CD4-positive, alpha-beta memory T cell (primary cell): ENCODE measurements around the gene COL18A1. TPM values are rescaled to one million over a fixed set of nuclear protein-coding genes. Genes with fewer than 3 reads are reported as not detected.

Source experiments
- CTCF ChIA-PET: fragments of 350-600 bp; sonication (Branson Sonifier 250); formaldehyde crosslinking; loops from one replicate; lab custom pipeline; 2021; ENCODE audit warnings: inconsistent platforms; ENCODE audit not compliant: partially characterized antibody; lab: Charles Lee
- POLR2A ChIA-PET: fragments of 350-600 bp; sonication (Branson Sonifier 250); formaldehyde crosslinking; loops from one replicate; lab custom pipeline; 2021; ENCODE audit not compliant: partially characterized antibody; lab: Charles Lee
- DNase-seq, 5 donors: peaks; one replicate each; pipeline versions ENCODE4 v3.0.0 to v3.0.0-alpha.2; 2020 to 2022; ENCODE audit warnings: mixed read lengths in 1 of 5
- H3K27ac ChIP-seq: one replicate; pipeline ENCODE4 v1.7.0; 2013; ENCODE audit warnings: low read depth, low read length
- H3K27me3 ChIP-seq: 2 replicates; pipeline ENCODE4 v1.7.0; 2013; ENCODE audit warnings: mild to moderate bottlenecking, low read length, moderate library complexity; ENCODE audit not compliant: insufficient read depth
- H3K36me3 ChIP-seq: 2 replicates; pipeline ENCODE4 v1.7.0; 2013; ENCODE audit warnings: mild to moderate bottlenecking, low read length, moderate library complexity; ENCODE audit not compliant: insufficient read depth
- H3K4me1 ChIP-seq: 2 replicates; pipeline ENCODE4 v1.7.0; 2013; ENCODE audit warnings: mild to moderate bottlenecking, low read length, moderate library complexity; ENCODE audit not compliant: insufficient read depth
- H3K4me3 ChIP-seq, 2 donors: one replicate each; pipeline ENCODE4 v1.7.0; 2013; ENCODE audit warnings: low read length in 2 of 2, mild to moderate bottlenecking in 1 of 2
- H3K9me3 ChIP-seq, 2 donors: one replicate each; pipeline ENCODE4 v1.7.0; 2013; ENCODE audit warnings: low read length in 2 of 2, control low read depth in 1 of 2; ENCODE audit not compliant: control insufficient read depth in 1 of 2
- H3K27ac Mint-ChIP-seq, 7 donors: one replicate each; pipeline ENCODE4 v1.8.0; 2020 to 2021; ENCODE audit warnings: mixed read lengths in 7 of 7, mild to moderate bottlenecking in 6 of 7, inconsistent platforms in 3 of 7, moderate library complexity in 3 of 7
- H3K27me3 Mint-ChIP-seq, 2 donors: one replicate each; pipeline ENCODE4 v1.8.0; 2020 to 2021; ENCODE audit warnings: mixed read lengths in 2 of 2
- H3K36me3 Mint-ChIP-seq, 2 donors: one replicate each; pipeline ENCODE4 v1.8.0; 2020 to 2021; ENCODE audit warnings: mixed read lengths in 2 of 2, inconsistent platforms in 1 of 2, mild to moderate bottlenecking in 1 of 2
- H3K4me1 Mint-ChIP-seq, 4 donors: one replicate each; pipeline ENCODE4 v1.8.0; 2020 to 2021; ENCODE audit warnings: mixed read lengths in 4 of 4, mild to moderate bottlenecking in 1 of 4
- H3K4me3 Mint-ChIP-seq, 8 donors: one replicate each; pipeline ENCODE4 v1.8.0; 2020 to 2021; ENCODE audit warnings: mixed read lengths in 8 of 8, mild to moderate bottlenecking in 7 of 8, moderate library complexity in 6 of 8, inconsistent platforms in 3 of 8
- H3K9me3 Mint-ChIP-seq, 8 donors: one replicate each; pipeline ENCODE4 v1.8.0; 2020 to 2021; ENCODE audit warnings: mixed read lengths in 8 of 8, mild to moderate bottlenecking in 5 of 8, inconsistent platforms in 3 of 8, moderate library complexity in 1 of 8
- intact Hi-C: fragments of 100-400 bp; cut with micrococcal nuclease; formaldehyde crosslinking; loops from one replicate; pipeline ENCODE4 v1.15.1; 2023
- polyA plus RNA-seq, 2 donors: library from polyadenylated mRNA; unstranded; fragments of 300-500 nt; fragmentation: Illumina TruSeq; gene quantifications; one replicate each; pipeline ENCODE4 v1.2.3, GENCODE V29; 2021
- total RNA-seq, 2 experiments: library from RNA; stranded (reverse); gene quantifications; one replicate each; pipeline ENCODE4 v1.2.3, GENCODE V29; 2021

COL18A1 gene
- total and polyA plus RNA-seq, 4 experiments from 2014 or later: 0.43 to 4.5 (median 3.8) TPM

DNA sequence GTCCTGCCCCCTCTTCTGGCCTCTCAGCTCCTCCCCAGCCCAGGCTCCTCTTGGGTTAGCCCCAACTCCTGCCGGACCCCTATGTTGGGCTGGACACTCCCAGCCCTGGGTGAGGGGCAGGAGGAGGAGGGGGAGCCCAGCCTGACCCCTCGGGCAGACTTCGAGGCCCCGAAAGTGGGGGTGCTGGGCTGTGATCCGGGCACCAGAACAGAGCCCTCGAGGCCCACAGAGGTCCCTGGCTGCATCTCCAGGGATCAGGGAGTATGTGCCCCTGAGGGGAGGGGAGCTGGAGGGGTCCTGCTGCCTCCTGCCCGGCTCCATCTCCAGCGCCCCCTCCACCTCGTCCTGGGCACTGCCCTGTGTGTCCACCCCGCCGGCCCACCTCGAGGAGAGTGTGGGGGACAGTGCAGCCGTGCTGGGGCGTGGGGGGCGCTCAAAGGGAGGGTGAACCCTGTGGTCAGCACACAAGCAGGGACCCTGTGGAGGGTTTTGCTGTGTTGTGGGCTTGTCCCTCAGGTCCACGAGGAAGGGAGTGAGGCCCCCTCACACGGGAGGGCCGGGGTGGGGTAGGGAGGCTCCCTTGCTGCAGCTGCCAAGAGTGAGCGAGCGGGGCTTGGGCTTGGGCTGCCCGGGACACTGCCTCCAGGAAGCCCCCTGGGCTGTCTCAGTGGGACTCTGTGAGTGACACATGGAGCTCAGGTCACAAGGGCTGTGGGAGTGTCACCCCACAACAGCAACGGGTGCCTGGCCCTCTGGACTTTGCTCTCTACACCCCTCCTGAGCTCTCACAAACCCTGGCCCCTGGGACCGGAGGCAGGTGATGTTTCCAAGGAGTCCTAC is 54.4 kb downstream of the COL18A1 start:
- Mint-ChIP-seq H3K27ac (no peak overlapping the region), H3K36me3 (peaks cover 0 to 8% of the 10 kb centered on the region in 2 donors), H3K27me3 (peaks cover 2 to 6% of the 10 kb centered on the region in 2 donors), H3K4me1 (no peaks in the 10 kb centered on the region), H3K4me3 (no peak overlapping the region), H3K9me3 (peaks cover 0 to 19% (median 9%) of the 10 kb centered on the region in 8 donors)
- Histone ChIP-seq H3K9me3 (no peaks in the 10 kb centered on the region), H3K27ac (no peak overlapping the region), H3K4me1 (no peaks in the 10 kb centered on the region), H3K27me3 (no peaks in the 10 kb centered on the region), H3K36me3 (no peaks in the 10 kb centered on the region), H3K4me3 (no peak overlapping the region)
- ChIA-PET POLR2A (interaction anchor here (0.9 kb wide), 1 partner anchor 9 kb away, joined by 3 read pairs; no protein-coding TSS in a partner anchor), CTCF (no interaction called here)
- DNase-seq: no peak
- intact Hi-C loops: no loop called here

DNA sequence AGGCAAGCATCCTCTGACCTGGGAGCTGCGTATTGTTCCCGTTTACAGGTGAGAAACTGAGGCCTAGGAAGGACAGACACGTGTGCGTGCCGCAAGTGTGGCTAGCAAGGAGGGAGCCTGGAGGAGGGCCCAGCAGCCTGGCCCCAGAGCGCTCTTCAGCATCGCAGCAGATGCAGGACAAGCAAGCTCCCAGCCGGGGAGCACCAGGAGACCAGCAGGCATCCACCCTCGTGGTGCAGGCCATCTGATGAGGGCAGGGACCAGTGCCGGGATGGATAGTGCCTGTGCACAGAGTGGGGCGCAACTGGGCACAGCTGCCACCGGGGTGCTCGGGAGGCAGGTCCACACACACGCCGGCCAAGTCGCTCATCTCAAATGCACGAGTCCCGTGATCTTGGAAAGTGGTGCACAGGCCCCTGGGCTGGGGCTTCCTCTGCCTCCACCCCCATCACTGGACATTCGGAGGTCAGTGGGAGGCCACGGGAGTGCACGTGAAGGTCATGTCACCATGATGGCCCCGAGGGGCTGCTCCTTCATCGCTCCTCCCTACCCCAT is 55.1 kb downstream of the COL18A1 start:
- peaks cover 0 to 13% of the 10 kb centered on the region in 2 donors for H3K36me3 Mint-ChIP-seq
- Histone ChIP-seq H3K9me3 (no peaks in the 10 kb centered on the region), H3K4me1 (no peaks in the 10 kb centered on the region), H3K36me3 (no peaks in the 10 kb centered on the region), H3K27ac (no peak overlapping the region), H3K27me3 (no peaks in the 10 kb centered on the region), H3K4me3 (no peak overlapping the region)
- H3K4me1 Mint-ChIP-seq: no peaks in the 10 kb centered on the region
- no peak overlapping the region for H3K27ac Mint-ChIP-seq
- H3K27me3 Mint-ChIP-seq: peaks cover 4 to 8% of the 10 kb centered on the region in 2 donors
- no peak overlapping the region for H3K4me3 Mint-ChIP-seq
- peaks cover 0 to 19% (median 9%) of the 10 kb centered on the region in 8 donors for H3K9me3 Mint-ChIP-seq
- no peak for DNase-seq
- CTCF ChIA-PET: no interaction called here
- POLR2A ChIA-PET: interaction anchor here (0.9 kb wide), 1 partner anchor 8 kb away, joined by 3 read pairs; no protein-coding TSS in a partner anchor
- intact Hi-C loops: no loop called here

DNA sequence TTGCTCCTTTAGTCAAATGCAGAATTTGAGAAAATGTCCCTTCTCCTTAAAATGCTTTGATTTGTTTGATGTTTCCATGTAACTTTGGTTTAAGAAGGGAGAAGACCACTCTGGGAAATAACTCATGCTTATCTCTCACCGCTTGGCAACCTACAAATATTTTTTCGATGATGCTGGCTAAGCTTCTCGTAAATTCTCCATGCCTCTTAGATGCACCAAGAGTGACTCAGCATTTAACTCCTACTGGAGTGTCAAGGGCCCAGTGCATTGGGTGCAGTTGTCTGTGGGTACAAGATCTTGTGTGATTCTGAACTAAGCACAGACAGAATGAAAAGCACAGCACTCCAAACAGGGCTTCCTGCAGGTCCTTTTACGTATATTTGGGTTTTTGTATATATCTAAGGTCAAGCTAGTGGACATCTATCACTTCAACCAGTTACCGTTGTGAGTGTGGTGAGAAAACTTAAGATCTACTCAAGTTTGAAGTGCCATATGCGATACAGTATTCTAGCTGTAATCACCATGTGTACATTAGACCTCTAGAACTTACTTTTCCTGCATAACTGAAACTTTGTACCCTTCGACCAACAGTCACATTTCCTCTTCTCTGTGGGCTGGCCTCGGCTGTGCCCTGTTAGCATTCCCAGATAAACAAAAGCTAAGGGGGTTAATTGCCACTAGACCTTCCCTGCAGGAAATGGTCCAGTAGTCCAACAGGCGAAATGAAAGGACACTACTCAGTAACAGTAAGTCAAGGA is 55.8 kb downstream of the COL18A1 start:
- no peak overlapping the region for H3K4me3 Mint-ChIP-seq
- ChIA-PET POLR2A (no interaction called here), CTCF (no interaction called here)
- no peak for DNase-seq
- intact Hi-C loops: no loop called here
- no peak overlapping the region for H3K4me3 ChIP-seq
- H3K27ac ChIP-seq: no peak overlapping the region
- peaks cover 0 to 19% (median 9%) of the 10 kb centered on the region in 8 donors for H3K9me3 Mint-ChIP-seq
- H3K36me3 Mint-ChIP-seq: peaks cover 0 to 13% of the 10 kb centered on the region in 2 donors
- no peaks in the 10 kb centered on the region for H3K36me3 ChIP-seq
- H3K4me1 Mint-ChIP-seq: no peaks in the 10 kb centered on the region
- H3K9me3 ChIP-seq: no peaks in the 10 kb centered on the region
- no peaks in the 10 kb centered on the region for H3K4me1 ChIP-seq
- H3K27me3 ChIP-seq: no peaks in the 10 kb centered on the region
- peaks cover 6 to 8% of the 10 kb centered on the region in 2 donors for H3K27me3 Mint-ChIP-seq
- H3K27ac Mint-ChIP-seq: no peak overlapping the region

DNA sequence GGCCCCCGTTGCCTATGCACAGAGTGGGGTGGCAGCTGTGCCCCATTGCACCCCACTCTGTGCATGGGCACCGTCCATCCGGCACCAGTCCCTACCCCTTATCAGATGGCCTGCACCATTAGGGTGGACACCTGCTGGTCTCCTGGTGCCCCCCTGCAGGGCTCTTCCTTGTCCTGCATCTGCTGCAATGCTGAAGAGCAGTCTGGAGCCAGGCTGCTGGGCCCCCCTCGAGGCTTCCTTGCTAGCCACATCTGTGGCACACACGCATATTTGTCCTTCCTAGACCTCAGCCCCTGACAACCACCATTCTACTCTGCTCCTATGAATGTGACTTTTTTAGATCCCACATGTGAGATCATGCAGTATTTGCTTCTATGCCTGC is 56.4 kb downstream of the COL18A1 start:
- DNase-seq: no peak
- Mint-ChIP-seq H3K9me3 (peaks cover 0 to 19% (median 9%) of the 10 kb centered on the region in 8 donors), H3K4me3 (no peak overlapping the region), H3K27me3 (peaks cover 6 to 8% of the 10 kb centered on the region in 2 donors), H3K4me1 (no peaks in the 10 kb centered on the region), H3K36me3 (peaks cover 0 to 13% of the 10 kb centered on the region in 2 donors), H3K27ac (no peak overlapping the region)
- ChIA-PET POLR2A (no interaction called here), CTCF (no interaction called here)
- intact Hi-C loops: no loop called here
- no peaks in the 10 kb centered on the region for H3K27me3 ChIP-seq
- no peaks in the 10 kb centered on the region for H3K9me3 ChIP-seq
- H3K36me3 ChIP-seq: no peaks in the 10 kb centered on the region
- H3K27ac ChIP-seq: no peak overlapping the region
- H3K4me1 ChIP-seq: no peaks in the 10 kb centered on the region
- H3K4me3 ChIP-seq: no peak overlapping the region

DNA sequence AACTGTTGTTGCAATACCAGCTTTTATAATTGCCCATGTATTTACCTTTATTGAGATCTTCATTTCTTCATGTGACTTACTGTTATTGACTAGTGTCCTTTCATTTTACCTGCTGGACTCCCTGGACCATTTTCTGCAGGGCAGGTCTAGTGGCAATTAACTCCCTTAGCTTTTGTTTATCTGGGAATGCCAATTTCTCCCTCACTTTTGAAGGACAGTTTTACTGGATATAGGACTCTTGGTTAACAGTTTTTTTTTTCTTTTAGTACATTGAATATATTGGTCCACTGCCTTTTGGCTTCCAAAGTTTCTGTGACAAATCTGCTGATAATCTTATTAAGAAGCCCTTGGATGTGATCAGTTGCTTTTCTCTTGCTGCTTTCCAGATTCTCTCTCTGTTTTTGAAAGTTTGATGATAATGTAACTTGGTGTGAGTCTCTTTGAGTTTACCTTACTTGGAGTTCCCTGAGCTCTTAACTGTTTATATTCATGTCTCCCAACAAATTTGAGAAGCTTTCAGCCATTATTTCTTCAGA is 56.9 kb downstream of the COL18A1 start:
- DNase-seq: no peak
- CTCF ChIA-PET: no interaction called here
- H3K27ac ChIP-seq: no peak overlapping the region
- Mint-ChIP-seq H3K36me3 (peaks cover 0 to 13% of the 10 kb centered on the region in 2 donors), H3K9me3 (peaks cover 0 to 19% (median 9%) of the 10 kb centered on the region in 8 donors), H3K27me3 (peaks cover 6 to 8% of the 10 kb centered on the region in 2 donors), H3K4me3 (no peak overlapping the region), H3K27ac (no peak overlapping the region), H3K4me1 (no peaks in the 10 kb centered on the region)
- no peak overlapping the region for H3K4me3 ChIP-seq
- H3K36me3 ChIP-seq: no peaks in the 10 kb centered on the region
- H3K4me1 ChIP-seq: no peaks in the 10 kb centered on the region
- no peaks in the 10 kb centered on the region for H3K27me3 ChIP-seq
- POLR2A ChIA-PET: no interaction called here
- intact Hi-C loops: no loop called here
- no peaks in the 10 kb centered on the region for H3K9me3 ChIP-seq

DNA sequence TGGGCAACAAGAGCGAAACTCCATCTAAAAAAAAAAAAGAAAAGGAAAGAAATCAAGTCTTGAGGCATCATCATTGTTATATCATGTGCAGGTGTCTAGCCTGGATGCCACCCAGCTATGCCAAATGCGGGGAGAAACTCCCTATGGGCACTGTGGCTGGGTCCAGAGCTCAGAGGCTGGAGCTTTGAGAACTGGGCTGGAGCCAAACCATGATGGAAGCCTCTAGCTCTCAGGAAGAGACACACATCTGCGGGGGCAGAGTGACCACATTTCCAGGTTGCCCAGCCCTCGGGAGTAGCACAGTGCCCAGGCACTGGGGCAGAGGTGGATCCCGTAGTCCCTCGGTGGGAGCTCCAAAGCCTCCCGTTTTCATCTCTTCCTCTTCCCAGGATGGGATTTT is 58.9 kb downstream of the COL18A1 start:
- H3K4me1 ChIP-seq: no peaks in the 10 kb centered on the region

DNA sequence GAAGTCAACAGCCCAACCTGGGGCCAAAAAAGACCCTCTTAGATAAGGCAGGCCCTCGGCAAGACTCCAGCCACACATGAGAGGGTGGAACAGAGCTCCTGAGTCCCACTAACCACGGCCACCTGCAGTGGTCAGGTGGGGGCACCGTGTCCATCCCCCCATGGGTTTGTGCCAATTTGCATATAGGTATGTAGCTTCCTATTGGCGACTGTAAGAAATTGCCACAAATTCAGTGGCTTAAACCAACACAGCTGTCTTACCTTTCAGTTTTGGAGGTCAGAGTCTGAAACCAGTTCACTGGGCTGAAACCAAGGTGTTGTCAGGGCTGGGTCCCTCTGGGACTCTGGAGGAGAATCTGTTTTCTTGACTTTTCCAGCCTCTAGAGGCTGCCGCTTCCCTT is 59.3 kb downstream of the COL18A1 start:
- no peak overlapping the region for H3K4me3 Mint-ChIP-seq
- Histone ChIP-seq H3K27me3 (no peaks in the 10 kb centered on the region), H3K4me1 (no peaks in the 10 kb centered on the region), H3K27ac (no peak overlapping the region), H3K36me3 (no peaks in the 10 kb centered on the region), H3K4me3 (no peak overlapping the region), H3K9me3 (no peaks in the 10 kb centered on the region)
- POLR2A ChIA-PET: no interaction called here
- peaks cover 0 to 19% (median 9%) of the 10 kb centered on the region in 8 donors for H3K9me3 Mint-ChIP-seq
- H3K27me3 Mint-ChIP-seq: peaks cover 6 to 8% of the 10 kb centered on the region in 2 donors
- no peak overlapping the region for H3K27ac Mint-ChIP-seq
- no peak for DNase-seq
- H3K4me1 Mint-ChIP-seq: no peaks in the 10 kb centered on the region
- peaks cover 0 to 13% of the 10 kb centered on the region in 2 donors for H3K36me3 Mint-ChIP-seq
- CTCF ChIA-PET: no interaction called here
- intact Hi-C loops: no loop called here

More for the DNA sequence above, 58.9 kb downstream of the COL18A1 start:
- ChIA-PET CTCF (no interaction called here), POLR2A (no interaction called here)
- Histone ChIP-seq H3K27ac (no peak overlapping the region), H3K27me3 (no peaks in the 10 kb centered on the region), H3K9me3 (no peaks in the 10 kb centered on the region), H3K36me3 (no peaks in the 10 kb centered on the region), H3K4me3 (no peak overlapping the region)
- H3K4me3 Mint-ChIP-seq: no peak overlapping the region
- peaks cover 0 to 19% (median 9%) of the 10 kb centered on the region in 8 donors for H3K9me3 Mint-ChIP-seq
- intact Hi-C loops: no loop called here
- no peaks in the 10 kb centered on the region for H3K4me1 Mint-ChIP-seq
- peaks cover 0 to 13% of the 10 kb centered on the region in 2 donors for H3K36me3 Mint-ChIP-seq
- DNase-seq: no peak
- H3K27ac Mint-ChIP-seq: no peak overlapping the region
- H3K27me3 Mint-ChIP-seq: peaks cover 6 to 8% of the 10 kb centered on the region in 2 donors
